ENCODE measurements around the gene PRKCZ. TPM values are rescaled to one million over a fixed set of nuclear protein-coding genes. Genes with fewer than 3 reads are reported as not detected.

The PRKCZ gene
- total RNA-seq, 4 donors from 2014 or later, result 0.49 to 1.9 (median 1.1) TPM; not detected in 1

DNA sequence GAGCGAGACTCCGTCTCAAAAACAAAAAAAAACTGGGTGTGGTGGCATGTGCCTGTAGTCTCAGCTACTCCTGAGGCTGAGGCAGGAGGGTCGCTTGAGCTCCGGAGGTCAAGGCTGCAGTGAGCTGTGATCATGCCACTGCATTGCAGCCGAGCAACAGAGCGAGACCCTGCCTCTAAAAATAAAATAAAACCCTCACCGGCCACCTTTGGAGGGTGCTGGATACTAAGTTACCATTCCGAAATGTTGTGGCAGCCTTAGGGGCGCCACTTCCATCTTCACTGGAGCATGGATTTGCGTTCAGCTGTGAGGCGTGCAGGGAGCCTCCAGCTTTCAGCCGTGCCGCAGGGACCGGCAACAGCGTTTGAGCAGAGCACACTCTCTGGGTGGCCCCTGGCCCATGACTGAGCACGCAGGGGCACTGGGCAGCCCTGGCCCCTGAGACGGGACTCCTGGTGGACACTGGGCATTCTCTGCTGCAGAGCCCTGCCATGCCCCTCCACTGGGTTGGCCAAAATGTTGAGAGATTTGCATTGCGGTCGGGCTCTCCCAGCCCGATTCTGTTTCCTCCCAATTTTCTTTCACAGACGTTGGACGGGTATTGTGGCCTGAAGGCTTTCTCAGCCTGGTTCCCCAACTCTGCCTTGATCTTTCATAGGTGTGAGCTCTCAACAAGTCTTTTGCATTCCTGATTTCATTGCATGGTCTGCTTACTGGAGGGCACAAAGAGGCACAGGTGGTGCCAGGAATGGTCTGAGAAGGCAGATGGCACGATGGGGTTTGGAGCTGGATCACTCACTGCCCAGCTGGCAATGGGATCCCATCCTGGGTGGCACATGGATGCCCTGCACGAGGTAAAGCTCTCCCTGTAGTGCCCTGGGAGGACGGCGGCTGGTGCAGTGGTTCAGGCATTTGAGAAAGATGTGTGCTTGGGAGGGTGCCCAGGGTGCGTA lies 40.8 kb upstream of the PRKCZ start:
- TF ChIP-seq, protein P1, sequence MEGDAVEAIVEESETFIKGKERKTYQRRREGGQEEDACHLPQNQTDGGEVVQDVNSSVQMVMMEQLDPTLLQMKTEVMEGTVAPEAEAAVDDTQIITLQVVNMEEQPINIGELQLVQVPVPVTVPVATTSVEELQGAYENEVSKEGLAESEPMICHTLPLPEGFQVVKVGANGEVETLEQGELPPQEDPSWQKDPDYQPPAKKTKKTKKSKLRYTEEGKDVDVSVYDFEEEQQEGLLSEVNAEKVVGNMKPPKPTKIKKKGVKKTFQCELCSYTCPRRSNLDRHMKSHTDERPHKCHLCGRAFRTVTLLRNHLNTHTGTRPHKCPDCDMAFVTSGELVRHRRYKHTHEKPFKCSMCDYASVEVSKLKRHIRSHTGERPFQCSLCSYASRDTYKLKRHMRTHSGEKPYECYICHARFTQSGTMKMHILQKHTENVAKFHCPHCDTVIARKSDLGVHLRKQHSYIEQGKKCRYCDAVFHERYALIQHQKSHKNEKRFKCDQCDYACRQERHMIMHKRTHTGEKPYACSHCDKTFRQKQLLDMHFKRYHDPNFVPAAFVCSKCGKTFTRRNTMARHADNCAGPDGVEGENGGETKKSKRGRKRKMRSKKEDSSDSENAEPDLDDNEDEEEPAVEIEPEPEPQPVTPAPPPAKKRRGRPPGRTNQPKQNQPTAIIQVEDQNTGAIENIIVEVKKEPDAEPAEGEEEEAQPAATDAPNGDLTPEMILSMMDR (IDR thresholded peaks at IDR 0.05; ENCODE audit: low read depth), result no peak

DNA sequence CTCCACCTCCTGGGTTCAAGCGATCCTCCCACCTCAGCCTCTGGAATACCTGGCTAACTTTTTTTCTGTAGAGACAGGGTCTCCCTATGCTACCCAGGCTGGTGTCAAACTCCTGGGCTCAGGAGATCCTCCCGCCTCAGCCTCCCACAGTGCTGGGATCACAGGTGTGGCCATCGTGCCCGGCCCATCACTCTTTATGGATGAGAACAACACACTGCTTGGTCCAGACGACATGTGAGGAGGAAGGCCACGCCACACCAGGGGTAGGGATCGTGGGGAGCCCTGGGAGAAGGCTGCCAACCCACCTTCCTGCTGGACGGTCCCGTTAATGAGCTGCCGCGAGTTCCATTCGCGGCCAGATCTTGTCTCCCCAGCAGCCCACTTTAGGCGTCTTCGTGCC lies 36.0 kb upstream of the PRKCZ start:
- TF ChIP-seq, protein P1 (IDR thresholded peaks at IDR 0.05; ENCODE audit: low read depth), result no peak

DNA sequence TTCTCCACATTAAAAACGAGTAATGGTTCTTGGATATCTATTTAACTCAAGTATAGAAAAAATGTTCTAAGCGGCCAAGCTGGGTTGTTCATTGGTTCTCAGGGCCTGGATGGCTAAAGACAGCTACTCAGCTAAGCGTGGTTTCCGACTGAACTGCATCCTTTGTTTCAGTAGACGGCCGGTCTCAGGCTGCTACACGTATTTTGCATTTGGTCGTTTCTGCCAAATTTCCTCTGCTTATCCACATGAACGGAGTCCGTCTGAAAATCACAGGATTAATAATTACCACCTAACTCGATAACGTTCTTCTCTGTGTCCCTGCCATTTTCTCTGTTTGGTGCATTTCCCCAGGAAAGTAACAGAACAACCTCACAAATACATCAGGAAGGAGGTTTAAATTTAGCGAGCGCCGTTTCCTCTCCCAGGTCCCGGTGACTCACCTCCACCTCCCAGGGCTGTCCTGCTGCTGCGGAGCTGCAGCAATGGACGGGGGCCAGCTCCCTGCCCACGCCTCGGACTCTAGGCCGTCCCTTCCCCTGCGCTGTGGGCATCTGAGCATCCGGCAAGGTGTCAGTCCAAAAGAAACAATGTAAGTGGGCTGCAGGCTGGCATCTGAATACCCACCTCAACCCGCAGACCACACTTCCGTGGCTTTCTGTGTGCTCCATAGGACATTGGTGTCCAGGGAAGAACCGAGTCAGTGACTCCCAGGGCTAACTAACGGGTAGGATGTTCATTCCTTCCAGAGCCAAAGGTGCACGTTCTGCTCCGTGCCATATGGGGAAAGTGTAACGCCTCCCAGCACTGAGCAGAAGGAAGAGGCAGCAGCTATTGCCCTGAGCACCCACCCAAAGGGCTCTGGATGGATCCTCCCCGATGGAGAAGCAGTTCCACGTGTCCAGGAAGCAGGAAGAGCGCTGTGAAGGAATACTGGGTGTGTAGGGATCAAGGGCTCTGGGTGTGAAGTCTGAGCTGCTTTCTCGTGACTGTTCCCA lies 35.2 kb upstream of the PRKCZ start:
- TF ChIP-seq, protein P1 (IDR thresholded peaks at IDR 0.05; ENCODE audit: low read depth), result no peak

DNA sequence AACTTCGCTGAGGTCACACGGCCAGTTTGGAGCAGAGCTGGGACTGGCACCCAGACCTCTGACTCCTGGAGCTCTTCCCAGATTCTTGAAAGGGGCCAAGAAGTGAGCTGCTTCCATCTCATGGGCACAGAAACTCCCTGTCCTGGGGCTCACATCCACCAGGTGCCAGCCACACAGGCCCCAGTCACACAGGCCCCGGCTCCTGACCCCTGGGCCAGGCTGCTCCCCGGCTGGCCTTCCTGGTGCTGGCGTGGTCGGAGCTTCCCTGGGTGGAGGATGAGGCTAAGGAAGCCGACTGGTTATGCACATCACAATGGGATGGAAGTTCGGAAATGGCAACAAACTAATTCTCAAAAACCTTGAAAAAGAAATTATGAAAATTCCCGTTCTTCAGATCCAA lies 34.1 kb upstream of the PRKCZ start:
- TF ChIP-seq, protein P1 (IDR thresholded peaks at IDR 0.05; ENCODE audit: low read depth), result no peak

DNA sequence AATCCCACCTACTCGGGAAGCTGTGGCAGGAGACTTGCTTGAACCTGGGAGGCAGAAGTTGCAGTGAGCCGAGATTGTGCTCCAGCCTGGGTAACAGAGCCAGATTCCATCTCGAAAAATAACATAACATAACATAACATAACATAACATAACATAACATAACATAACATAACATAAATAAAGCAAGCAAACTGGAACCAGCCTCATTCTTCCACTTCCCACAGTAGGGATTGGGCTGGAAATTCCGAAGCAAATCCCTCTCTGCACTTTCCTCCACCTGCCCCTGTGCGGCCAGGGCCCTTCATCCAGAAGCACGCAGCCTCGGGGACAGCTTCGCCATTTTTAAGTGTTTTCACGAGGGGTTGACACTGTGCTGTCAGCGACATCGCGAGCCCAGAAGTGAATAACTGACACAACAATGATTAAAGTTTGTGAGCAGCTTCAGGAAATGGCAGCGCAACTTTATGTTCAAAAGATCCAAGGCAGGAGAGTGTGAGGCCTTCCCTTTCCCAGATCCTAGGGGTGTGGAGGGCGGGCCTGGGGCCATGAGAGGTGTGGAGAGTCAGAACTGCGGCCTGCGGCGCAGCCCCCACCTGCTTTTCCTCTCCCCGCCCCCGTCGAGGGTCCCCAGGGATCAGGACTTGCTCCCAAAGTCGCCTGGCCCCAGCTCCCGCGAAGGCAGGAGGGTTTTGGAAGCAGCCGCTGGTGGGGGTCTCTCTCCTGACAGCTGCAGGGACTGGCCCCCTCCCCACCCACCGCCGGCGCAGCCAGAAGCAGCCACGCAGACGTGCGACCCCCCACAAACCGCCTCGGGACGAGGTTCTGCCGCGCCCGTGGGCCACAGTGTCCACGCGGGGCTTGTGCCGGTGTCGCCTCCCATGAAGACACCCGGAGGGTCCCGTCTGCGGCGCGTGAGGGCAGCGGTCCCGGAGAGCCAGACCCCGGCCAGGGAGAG lies 31.7 kb upstream of the PRKCZ start:
- TF ChIP-seq, protein P1 (IDR thresholded peaks at IDR 0.05; ENCODE audit: low read depth), result no peak

DNA sequence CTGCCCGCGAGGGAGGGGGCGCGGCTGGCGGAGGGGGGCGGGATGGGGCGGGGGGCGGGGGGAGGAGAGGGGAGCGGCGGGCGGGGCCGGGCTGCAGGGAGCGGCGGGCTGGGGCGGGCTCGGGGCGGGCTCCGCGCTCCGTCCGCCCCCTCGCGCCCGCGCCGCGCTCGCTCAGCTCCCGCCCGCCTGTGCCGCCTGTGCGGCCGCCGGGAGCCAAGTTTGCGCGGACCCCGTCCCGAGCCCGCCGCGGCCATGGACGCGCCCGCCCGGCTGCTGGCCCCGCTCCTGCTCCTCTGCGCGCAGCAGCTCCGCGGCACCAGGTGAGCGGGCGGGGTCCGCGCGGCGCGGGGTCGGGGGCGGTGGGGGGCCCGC lies 31.1 kb upstream of the PRKCZ start, which contains the start of gene GABRD:
GABRD (plus strand) TSS at position 174 of the 372 bp plus-strand sequence; CDS start at position 253, 79 bp downstream.
- TF ChIP-seq, protein P1 (IDR thresholded peaks at IDR 0.05; ENCODE audit: low read depth), result no peak

Measured in subcutaneous adipose tissue (tissue), 4 donors.